Neuronal stem cell (in vitro differentiated cells): ENCODE results near the gene CDC16.
A peak's percentile ranks its signal among the peaks of the same experiment; 100 is the strongest.

Source experiments
- DNase-seq: peaks from one replicate; pipeline ENCODE4 v3.0.0-alpha.2; 2013; ENCODE audit warnings: low spot score
- H2AFZ ChIP-seq: one replicate; pipeline ENCODE4 v1.6.1; 2013; ENCODE audit warnings: mild to moderate bottlenecking, low read length, inconsistent platforms
- H2AK5ac ChIP-seq: 2 replicates; pipeline ENCODE4 v1.6.1; 2013; ENCODE audit warnings: low read depth, mild to moderate bottlenecking, inconsistent platforms, low read length, moderate library complexity, mixed read lengths
- H2BK120ac ChIP-seq: 2 replicates; pipeline ENCODE4 v1.6.1; 2013; ENCODE audit warnings: low read depth, mild to moderate bottlenecking, inconsistent platforms, low read length, moderate library complexity, mixed read lengths
- H2BK12ac ChIP-seq: one replicate; pipeline ENCODE4 v1.6.1; 2013; ENCODE audit warnings: low read length, inconsistent platforms
- H2BK15ac ChIP-seq: 2 replicates; pipeline ENCODE4 v1.6.1; 2013; ENCODE audit warnings: mild to moderate bottlenecking, low read length, inconsistent platforms, mixed read lengths
- H2BK5ac ChIP-seq: one replicate; pipeline ENCODE4 v1.6.1; 2013; ENCODE audit warnings: inconsistent platforms, mild to moderate bottlenecking, low read length, moderate library complexity
- H3K14ac ChIP-seq: one replicate; pipeline ENCODE4 v1.6.1; 2013; ENCODE audit warnings: low read length, inconsistent platforms
- H3K18ac ChIP-seq: 2 replicates; pipeline ENCODE4 v1.6.1; 2013; ENCODE audit warnings: low read length, inconsistent platforms
- H3K23ac ChIP-seq: 2 replicates; pipeline ENCODE4 v1.6.1; 2013; ENCODE audit warnings: low read depth, mild to moderate bottlenecking, mixed read lengths, low read length, inconsistent platforms; ENCODE audit not compliant: poor library complexity
- H3K27ac ChIP-seq: replicated peaks from 3 replicates; pipeline ENCODE4 v1.5.1; 2013; ENCODE audit warnings: low read length, inconsistent platforms
- H3K27me3 ChIP-seq, 3 experiments: 2 replicates each; pipeline ENCODE4 v1.6.1; 2013; ENCODE audit warnings: low read length in 3 of 3, mild to moderate bottlenecking in 2 of 3, inconsistent platforms in 1 of 3, low read depth in 1 of 3, mixed read lengths in 1 of 3, moderate library complexity in 1 of 3; ENCODE audit not compliant: control insufficient read depth in 3 of 3, insufficient read depth in 3 of 3
- H3K36me3 ChIP-seq, 2 donors: replicated peaks in 1 of 2; 2 replicates each; pipeline ENCODE4 v1.6.1; 2013; ENCODE audit warnings: low read length in 2 of 2; ENCODE audit not compliant: control insufficient read depth in 2 of 2, insufficient read depth in 2 of 2
- H3K4ac ChIP-seq: 2 replicates; pipeline ENCODE4 v1.6.1; 2013; ENCODE audit warnings: inconsistent platforms, mild to moderate bottlenecking, low read length, moderate library complexity
- H3K4me1 ChIP-seq, 2 donors: 1 replicate in 1 of 2; 2 replicates in 1 of 2; pipeline ENCODE4 v1.6.1; 2013; ENCODE audit warnings: low read length in 2 of 2, low read depth in 1 of 2; ENCODE audit not compliant: control insufficient read depth in 2 of 2, insufficient read depth in 1 of 2
- H3K4me2 ChIP-seq: one replicate; pipeline ENCODE4 v1.6.1; 2013; ENCODE audit warnings: mild to moderate bottlenecking, low read length, inconsistent platforms; ENCODE audit not compliant: insufficient read depth, poor library complexity, severe bottlenecking
- H3K4me3 ChIP-seq, 2 donors: 2 replicates each; pipeline ENCODE4 v1.5.1; 2013; ENCODE audit warnings: low read length in 2 of 2, mild to moderate bottlenecking in 2 of 2, inconsistent platforms in 1 of 2, moderate library complexity in 1 of 2
- H3K79me1 ChIP-seq: one replicate; pipeline ENCODE4 v1.6.1; 2013; ENCODE audit warnings: low read depth, mild to moderate bottlenecking, inconsistent platforms, low read length, moderate library complexity
- H3K9ac ChIP-seq: one replicate; pipeline ENCODE4 v1.6.1; 2013; ENCODE audit warnings: mild to moderate bottlenecking, low read depth, low read length, inconsistent platforms; ENCODE audit not compliant: poor library complexity
- H3K9me3 ChIP-seq, 2 donors: replicated peaks in 1 of 2; 2 replicates each; pipeline versions ENCODE3 to v1.6.1; 2013; ENCODE audit warnings: low read length in 2 of 2, mild to moderate bottlenecking in 2 of 2, inconsistent platforms in 1 of 2, low read depth in 1 of 2, mixed read lengths in 1 of 2, moderate library complexity in 1 of 2; ENCODE audit not compliant: control insufficient read depth in 2 of 2, insufficient read depth in 1 of 2
- H4K8ac ChIP-seq: one replicate; pipeline ENCODE4 v1.6.1; 2013; ENCODE audit warnings: low read depth, mild to moderate bottlenecking, inconsistent platforms, low read length, moderate library complexity
- H4K91ac ChIP-seq: one replicate; pipeline ENCODE4 v1.6.1; 2013; ENCODE audit warnings: low read length, low read depth, mild to moderate bottlenecking, inconsistent platforms; ENCODE audit not compliant: poor library complexity
- WGBS, 2 donors: extraction: QIAGEN DNeasy Blood & Tissue Kit; methylation state at CpG; one replicate each; pipeline ENCODE4 v1.1.7; 2013; ENCODE audit warnings: missing lambda C conversion rate in 2 of 2, mixed read lengths in 1 of 2; ENCODE audit not compliant: insufficient read length in 2 of 2, insufficient replicate concordance in 1 of 2; ENCODE audit errors: extremely low coverage in 2 of 2; 5-methylcytosine and 5-hydroxymethylcytosine counted together

CDC16 gene

GRCh38 chr13:114311908-114312307 is 77.2 kb downstream of the CDC16 start:
- Histone ChIP-seq H3K9me3 (no peaks in the 10 kb centered on the region), H2BK15ac (no peak overlapping the region), H3K36me3 (peaks cover under 1 to 27% of the 10 kb centered on the region in 2 donors), H3K4me3 (no peak overlapping the region), H3K4me2 (no peak overlapping the region), H3K27ac (no peak overlapping the region), H4K8ac (no peak overlapping the region), H3K14ac (no peak overlapping the region), H4K91ac (no peak overlapping the region), H3K4ac (no peak overlapping the region), H3K18ac (no peak overlapping the region), H2AFZ (no peak overlapping the region), H3K79me1 (peaks cover 2% of the 10 kb centered on the region), H2BK5ac (no peak overlapping the region), H2AK5ac (no peak overlapping the region), H3K23ac (no peak overlapping the region), H2BK12ac (no peak overlapping the region), H3K9ac (no peak overlapping the region), H3K27me3 (no peaks in the 10 kb centered on the region), H2BK120ac (no peak overlapping the region), H3K4me1 (peaks cover 0 to 12% of the 10 kb centered on the region in 2 donors)
- WGBS, 2 donors = no CpG with 5 or more reads among the region's 2 CpGs
- no peak for DNase-seq

- H2AK5ac ChIP-seq = peak overlapping the region; percentile 56
These were observed 78.6 kb downstream of the CDC16 start for GRCh38 chr13:114313061-114313860.

GRCh38 chr13:114314074-114314912 is 79.6 kb downstream of the CDC16 start, which contains the start of gene CHAMP1:
CHAMP1 (plus strand) TSS chr13:114314503; CDS start chr13:114323843, 9,340 bp downstream.
- peak within 1 kb of the TSS; percentile 93 for H2AFZ ChIP-seq
- peak within 1 kb of the TSS; percentile 41 for H2BK12ac ChIP-seq
- H2BK120ac ChIP-seq = peak within 1 kb of the TSS; percentile 61
- peak within 1 kb of the TSS; percentile 99 for H3K9ac ChIP-seq
- peak within 1 kb of the TSS; percentile 96 for H3K23ac ChIP-seq
- peaks cover 3% of the 10 kb centered on the region for H3K79me1 ChIP-seq
- peak; percentile 91 for DNase-seq
- peak within 1 kb of the TSS; percentile 49 for H2BK15ac ChIP-seq
- H3K14ac ChIP-seq = peak within 1 kb of the TSS; percentile 99
- no CpG with 5 or more reads among the region's 107 CpGs for WGBS, 2 donors
- H3K18ac ChIP-seq = peak within 1 kb of the TSS; percentile 99
- peaks cover 0 to 18% of the 10 kb centered on the region in 2 donors for H3K4me1 ChIP-seq
- peak within 1 kb of the TSS; percentile 65 for H3K4me2 ChIP-seq
- H2BK5ac ChIP-seq = peak within 1 kb of the TSS; percentile 99
- H3K27me3 ChIP-seq = no peaks in the 10 kb centered on the region
- H3K4me3 ChIP-seq = peak within 1 kb of the TSS; percentile 79 to 97
- no peak within 1 kb of the TSS for H4K8ac ChIP-seq
- peak within 1 kb of the TSS; percentile 63 for H2AK5ac ChIP-seq
- peaks cover under 1 to 41% of the 10 kb centered on the region in 2 donors for H3K36me3 ChIP-seq
- H3K4ac ChIP-seq = peak within 1 kb of the TSS; percentile 89
- H4K91ac ChIP-seq = no peak within 1 kb of the TSS
- peaks cover 0 to 5% of the 10 kb centered on the region in 2 donors for H3K9me3 ChIP-seq
- peak within 1 kb of the TSS; percentile 96 for H3K27ac ChIP-seq

More at GRCh38 chr13:114313061-114313860, 78.6 kb downstream of the CDC16 start:
- Histone ChIP-seq H3K23ac (no peak overlapping the region), H3K4me1 (peaks cover 0 to 18% of the 10 kb centered on the region in 2 donors), H3K18ac (no peak overlapping the region), H2BK120ac (no peak overlapping the region), H3K14ac (no peak overlapping the region), H3K4ac (no peak overlapping the region), H3K4me3 (peak overlapping the region in 1 of 2 donors; percentile 79), H3K36me3 (peaks cover 0 to 31% of the 10 kb centered on the region in 2 donors), H2BK15ac (no peak overlapping the region), H4K91ac (no peak overlapping the region), H2BK12ac (peak overlapping the region; percentile 41), H2BK5ac (no peak overlapping the region), H3K9ac (peak overlapping the region; percentile 44), H3K27ac (peak overlapping the region; percentile 96), H3K4me2 (no peak overlapping the region), H2AFZ (peak overlapping the region; percentile 93), H3K27me3 (no peaks in the 10 kb centered on the region), H4K8ac (no peak overlapping the region), H3K79me1 (peaks cover 3% of the 10 kb centered on the region), H3K9me3 (no peaks in the 10 kb centered on the region)
- no peak for DNase-seq
- no CpG with 5 or more reads among the region's 17 CpGs for WGBS, 2 donors
